DMS53 (cell line): ENCODE measurements around the gene CTDSPL.
A peak's percentile ranks its signal among the peaks of the same experiment; 100 is the strongest.

Source experiments
- DNase-seq: peaks from one replicate; lab custom pipeline; 2025; lab: John Stamatoyannopoulos, UW

Gene CTDSPL

DNA sequence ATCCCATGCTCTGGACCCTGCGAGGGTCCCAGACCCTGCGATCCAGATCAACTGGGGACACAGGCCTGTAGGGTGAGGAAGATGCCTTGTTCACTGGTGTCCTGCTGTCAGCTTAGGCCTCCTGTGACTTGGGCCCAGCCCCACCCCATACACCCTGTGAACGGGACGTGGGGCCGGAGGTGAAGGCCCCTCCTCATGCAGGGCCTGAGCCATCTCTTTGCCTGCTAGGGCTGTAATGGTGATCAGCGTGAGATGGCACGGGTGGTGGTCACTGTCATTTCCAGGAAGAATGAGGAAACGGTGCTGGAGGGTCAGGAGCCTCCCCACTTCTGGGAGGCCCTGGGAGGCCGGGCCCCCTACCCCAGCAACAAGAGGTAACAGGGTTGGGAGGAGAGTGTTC is 141.3 kb downstream of the CTDSPL start:
- no peak for DNase-seq

DNA sequence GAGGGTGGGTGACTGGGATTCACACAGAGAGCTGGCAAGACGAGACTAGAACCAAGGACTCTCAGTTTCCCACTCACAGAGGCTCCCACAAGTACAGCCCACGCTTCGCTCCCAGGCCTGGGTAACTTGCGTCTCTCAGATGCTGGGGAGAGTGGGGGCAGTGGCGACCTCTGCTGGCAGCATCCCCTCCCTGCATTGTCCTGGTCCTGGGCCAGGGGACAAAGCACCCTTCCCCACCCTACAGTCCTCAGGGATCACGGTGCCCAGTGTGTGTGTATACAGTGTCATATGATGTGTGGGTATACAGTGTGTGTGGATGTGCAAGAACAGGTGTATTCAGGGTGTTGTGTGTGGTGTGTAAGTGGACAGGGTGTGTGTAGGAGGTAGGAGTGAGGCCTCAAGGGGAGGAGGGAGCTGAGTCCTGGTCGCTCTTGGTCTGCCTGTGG is 141.7 kb downstream of the CTDSPL start:
- peak; percentile 41 for DNase-seq

DNA sequence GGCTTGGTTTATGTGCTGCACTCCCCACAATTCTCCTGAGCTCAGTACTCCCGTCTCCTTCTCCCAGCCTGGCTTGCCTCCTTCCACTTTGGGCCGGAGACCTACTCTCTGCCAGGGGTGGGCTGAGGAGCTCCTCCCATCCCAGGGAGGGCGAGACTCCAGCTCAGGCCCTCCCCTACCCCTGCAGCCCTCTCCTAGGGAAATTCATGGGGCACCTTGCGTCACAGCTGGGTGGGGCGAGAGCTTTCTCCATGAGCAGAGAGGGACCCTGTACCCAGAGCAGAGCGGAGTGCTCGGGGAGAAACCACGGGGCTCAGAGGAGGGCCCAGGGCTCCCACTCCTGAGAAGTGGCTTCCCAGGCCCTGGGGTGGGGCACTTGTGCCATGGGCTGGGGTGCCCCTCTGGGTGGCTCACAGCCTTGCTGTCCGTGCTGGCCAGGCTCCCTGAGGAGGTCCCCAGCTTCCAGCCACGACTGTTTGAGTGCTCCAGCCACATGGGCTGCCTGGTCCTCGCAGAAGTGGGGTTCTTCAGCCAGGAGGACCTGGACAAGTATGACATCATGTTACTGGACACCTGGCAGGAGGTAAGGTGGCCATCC is 142.2 kb downstream of the CTDSPL start:
- DNase-seq: no peak

DNA sequence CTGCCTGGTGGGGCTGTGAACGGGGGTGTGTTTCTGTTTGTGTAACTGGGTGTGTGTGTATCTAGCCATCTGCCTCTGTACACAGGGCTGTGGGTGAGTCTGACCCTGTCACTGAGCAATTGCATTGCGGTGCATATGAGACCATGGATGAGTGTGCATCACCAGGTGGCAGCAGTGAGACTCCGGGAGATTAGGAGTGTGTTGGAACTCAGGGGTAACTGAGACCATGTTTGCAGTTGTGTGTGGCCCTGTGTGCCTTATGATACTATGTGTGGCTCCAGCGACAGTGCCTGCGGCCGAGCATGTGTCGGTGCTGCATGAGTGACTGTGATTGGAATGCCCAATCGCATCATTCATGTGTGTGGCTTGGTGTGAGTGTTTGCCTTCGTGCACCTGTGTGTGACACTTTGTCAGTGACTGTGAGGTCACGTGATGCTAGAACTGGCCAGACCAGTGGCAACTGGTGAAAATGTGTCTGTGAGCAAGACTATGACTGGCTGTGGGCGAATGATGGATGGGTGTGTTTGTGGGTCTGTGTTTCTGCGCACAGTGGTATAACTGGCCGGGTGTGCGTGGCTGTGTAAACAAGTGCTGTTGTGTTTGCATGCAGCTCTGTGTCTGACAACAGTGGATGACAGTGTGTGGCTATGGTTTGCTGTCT is 142.9 kb downstream of the CTDSPL start:
- DNase-seq: peak; percentile 83

DNA sequence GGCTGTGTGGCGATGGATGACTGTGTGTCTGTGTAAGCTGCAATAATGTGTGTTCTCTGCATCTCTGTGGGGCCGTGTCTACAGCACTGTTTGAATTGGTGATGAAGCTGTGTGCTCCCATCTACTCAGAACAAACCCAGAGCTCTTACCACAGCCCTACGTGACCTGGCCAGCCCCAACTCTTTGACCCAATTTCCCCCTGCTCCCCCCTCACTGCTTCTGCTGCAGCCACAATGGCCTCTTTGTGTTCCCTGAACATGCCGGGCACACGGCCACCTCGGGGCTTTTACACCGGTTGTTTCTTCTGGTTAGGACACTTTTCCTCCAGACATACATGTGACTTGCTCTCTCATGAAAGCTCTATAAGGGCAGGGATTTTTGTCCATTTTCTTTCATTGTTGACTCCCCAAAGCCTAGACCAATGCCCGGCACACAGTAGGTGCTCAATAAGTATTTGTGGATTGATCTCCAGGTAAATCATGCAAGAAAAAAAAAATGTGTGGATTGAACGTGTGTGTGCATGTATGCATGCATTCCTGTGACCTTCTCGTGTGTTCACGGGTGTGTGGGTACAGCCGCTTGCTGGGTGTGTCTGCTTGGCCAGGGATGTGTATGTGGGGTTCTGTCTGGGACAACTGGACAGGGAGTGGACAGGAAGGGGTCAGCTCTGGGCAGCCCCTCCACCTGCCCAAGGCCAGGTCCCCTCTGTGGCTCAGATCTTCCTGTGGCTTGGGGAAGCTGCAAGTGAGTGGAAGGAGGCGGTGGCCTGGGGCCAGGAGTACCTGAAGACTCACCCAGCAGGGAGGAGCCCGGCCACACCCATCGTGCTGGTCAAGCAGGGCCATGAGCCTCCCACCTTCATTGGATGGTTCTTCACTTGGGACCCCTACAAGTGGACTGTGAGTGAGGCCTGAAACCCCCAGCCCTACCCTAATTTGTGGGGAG is 143.7 kb downstream of the CTDSPL start:
- no peak for DNase-seq

DNA sequence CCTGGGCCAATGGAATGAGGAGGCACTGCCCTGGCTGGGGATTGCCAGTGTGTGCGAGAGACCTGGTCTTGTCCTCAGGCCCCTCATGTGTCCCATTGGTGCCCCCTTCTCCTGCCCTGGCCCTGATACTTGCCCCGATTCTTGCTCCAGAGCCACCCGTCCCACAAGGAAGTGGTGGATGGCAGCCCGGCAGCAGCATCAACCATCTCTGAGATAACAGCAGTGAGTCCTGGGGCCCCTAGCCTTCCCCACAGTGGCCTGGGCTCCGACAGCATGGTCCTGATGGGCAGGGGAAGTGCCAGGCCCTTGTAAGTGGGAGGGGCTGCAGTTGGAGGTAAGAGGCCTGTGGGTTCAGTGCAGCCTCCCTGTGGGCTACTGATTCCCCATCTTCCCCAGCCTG is 144.4 kb downstream of the CTDSPL start:
- DNase-seq: no peak

DNA sequence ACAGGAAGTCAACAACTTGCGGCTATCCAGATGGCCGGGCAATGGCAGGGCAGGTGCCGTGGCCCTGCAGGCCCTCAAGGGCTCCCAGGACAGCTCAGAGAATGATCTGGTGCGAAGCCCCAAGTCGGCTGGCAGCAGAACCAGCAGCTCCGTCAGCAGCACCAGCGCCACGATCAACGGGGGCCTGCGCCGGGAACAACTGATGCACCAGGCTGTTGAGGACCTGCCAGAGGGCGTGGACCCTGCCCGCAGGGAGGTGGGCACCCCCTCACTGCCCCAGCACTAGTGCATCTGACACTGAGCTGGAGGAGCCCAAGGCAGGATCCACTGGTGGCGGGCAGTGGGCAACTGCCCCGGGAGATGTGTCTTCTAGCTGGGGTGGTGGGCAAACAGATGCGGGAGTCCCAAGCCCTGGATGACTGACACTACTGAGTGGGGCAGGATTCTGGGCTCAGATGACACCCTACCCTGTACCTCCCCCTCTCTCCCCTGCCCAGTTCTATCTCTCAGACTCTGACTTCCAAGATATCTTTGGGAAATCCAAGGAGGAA is 144.8 kb downstream of the CTDSPL start:
- DNase-seq: no peak

DNA sequence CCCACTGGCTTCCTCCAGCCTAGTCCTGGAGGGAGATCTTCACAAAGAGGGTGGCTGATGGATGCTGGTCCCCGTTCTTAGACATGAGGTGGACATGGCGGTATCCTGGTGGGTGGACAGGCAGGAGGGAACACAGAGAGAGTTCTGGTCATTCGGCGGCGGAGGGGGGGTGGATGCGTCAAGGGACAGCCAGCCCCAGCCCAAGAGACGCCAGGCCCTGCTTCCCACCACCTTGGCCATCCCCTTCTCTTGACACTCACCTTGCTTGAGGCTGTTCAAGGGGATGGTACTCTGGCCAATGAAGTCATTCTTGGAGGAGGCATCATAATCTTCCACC is 146.0 kb downstream of the CTDSPL start:
- DNase-seq: no peak

DNA sequence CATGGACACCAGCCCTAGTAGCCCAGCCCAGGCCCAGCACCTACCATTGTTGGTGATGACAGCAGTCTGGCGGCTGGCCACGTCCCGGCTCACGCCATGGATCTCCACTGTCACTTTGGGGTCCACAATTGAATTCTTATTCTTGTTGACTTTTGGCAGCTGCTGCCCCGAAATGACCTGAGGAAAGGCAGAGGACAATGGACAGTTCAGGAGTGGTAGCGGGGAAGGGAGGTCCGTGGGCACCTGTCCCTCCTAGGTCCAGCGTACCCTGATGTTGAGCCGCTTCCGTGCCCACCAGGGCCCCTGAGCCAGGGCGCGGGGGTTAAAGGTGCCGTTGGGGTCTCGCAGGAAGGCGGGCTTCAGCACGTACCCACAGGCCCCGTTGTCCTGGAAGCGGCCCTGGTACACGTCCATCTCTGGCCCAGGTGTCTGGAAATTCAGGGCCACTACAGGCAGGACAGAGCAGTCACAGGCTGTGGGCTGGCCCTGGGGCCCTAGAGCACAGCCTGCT is 146.6 kb downstream of the CTDSPL start:
- no peak for DNase-seq

DNA sequence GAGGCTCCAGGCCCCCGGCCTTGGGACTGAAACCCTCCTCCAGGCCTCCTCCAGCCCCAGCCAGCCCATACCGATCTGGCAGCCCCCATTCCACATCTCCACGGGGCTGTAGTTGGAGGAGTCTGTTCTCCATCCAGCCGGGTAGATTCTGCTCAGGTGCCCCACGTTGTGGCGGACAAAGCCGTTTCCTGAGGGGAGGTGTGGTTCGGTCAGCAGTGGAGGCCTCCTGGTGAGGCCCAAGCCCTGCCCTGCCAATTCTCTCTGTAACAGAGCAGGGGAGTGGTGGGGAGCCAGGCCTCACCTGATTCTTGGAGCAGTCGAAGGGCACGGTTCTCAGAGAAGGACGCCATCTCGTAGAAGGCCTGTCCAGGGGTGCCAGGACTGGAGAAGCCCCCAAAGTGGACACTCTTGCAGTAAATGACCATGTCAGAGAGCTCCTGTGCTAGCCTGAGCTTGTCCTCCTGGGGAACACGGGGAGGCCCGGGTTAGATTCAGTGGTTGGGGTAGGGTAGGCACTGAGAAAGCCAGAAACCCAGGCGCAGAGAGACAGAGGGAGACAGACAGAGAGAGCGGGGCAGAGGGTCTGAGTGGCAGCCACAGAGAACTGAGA is 147.4 kb downstream of the CTDSPL start:
- DNase-seq: no peak

DNA sequence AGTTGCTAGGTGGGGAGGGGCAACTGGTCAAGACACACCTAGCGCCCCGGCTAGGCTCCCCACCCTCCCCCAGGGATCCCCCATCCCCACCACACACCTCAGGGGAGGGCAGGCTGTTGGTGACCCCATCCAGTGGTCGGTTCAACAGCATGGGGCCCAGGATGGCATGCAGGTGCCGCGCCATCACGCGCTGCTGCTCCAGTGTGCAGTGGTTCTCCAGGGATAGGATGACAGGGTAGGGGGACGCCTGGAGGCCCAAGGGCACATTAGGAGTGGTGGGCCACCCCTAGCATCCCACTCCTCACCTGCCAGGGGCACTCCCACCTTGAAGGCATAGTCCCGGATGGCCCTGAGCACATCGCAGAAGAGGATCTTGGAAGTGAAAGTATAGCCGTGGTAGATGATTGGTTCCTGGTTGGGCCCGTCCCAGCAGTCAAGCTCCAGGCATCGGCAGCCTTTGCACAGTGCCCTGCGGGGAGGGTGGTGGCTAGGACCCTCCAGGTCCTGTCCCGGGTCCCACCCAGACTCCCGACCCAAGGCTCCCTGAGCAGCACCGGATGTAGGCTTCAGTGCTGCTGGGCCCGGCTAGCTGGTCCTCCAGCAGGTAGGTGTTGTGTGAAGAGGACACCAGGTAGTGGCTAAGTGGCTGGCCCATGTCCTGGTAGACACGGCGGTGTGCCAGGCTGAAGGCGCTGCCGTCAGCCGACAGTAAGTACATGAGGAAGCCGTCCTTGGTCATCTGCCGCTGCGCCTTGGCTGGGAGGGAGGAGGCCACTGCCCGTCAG is 148.3 kb downstream of the CTDSPL start:
- no peak for DNase-seq

DNA sequence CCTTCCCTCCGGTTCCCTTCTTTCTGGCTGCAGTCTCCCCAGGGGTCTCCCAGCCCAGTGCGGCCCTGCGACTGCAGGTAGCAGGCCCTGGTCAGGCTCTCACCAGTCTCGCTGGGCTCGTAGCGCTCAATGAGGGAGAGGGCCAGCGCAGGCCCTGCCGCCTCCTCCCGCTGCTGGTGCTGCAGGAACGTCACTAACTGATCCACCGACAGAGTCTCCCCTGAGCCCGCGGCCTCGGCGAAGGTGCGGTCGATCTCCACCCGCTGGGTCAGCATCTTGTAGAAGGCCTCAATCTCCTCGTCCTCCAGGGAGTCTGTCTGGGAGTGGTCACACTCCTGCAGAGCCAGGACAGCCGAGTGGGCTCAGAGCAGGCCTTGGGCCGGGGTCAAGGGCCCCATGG is 149.4 kb downstream of the CTDSPL start:
- no peak for DNase-seq

DNA sequence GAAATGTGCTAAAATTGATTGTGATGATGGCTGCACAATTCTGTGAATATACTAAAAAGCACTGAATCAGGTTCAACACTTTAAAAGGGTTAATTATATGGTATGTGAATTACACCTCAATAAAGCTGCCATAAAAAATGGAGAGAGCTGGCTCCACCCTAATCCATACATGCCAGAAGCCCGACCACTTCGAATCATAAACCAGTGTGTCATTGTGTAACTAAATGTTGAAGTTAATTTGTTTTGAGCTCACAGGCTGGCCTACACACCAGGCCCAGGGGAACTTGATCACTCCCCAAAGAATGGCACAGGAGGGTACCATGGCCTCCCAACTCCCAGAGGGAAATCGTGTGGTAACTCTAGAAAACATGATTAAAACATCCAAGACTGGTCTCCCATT is 153.8 kb downstream of the CTDSPL start:
- no peak for DNase-seq

DNA sequence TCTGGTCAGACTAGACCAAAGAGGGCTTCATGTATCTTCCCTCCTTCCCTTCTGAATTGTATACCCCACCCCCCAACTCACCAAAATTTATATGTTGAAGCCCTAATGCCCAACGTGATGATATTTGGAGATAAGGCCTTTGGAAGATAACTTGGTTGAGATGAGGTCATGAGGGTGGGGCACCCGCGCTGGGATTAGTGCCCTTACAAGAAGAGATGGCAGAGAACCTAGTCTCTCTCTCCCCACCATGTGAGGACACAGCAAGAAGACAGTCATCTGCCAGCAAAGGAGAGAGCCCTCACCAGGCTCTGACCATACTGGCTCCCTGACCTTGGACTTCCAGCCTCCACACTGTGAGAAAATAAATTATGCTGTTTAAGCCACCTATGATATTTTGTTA is 154.3 kb downstream of the CTDSPL start:
- no peak for DNase-seq

DNA sequence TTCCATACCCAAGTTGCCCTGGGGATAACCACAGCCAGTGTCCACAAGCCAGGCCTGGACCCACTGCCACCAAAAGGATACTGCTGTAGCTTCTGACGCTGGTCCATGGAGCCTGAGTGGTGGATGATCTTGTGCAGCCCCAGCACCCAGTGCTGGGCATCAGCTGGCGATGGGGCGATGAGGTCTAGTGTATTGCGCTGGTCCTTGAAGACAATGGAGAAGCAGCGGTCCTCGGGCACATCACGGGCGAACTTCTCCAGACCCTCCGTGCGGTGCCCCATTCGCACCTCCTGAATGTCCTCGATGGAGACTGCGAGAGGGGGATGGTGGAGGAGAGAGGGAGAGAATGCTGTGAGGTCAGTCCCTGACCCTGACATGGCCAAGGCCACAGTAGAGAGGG is 154.7 kb downstream of the CTDSPL start:
- DNase-seq: no peak

DNA sequence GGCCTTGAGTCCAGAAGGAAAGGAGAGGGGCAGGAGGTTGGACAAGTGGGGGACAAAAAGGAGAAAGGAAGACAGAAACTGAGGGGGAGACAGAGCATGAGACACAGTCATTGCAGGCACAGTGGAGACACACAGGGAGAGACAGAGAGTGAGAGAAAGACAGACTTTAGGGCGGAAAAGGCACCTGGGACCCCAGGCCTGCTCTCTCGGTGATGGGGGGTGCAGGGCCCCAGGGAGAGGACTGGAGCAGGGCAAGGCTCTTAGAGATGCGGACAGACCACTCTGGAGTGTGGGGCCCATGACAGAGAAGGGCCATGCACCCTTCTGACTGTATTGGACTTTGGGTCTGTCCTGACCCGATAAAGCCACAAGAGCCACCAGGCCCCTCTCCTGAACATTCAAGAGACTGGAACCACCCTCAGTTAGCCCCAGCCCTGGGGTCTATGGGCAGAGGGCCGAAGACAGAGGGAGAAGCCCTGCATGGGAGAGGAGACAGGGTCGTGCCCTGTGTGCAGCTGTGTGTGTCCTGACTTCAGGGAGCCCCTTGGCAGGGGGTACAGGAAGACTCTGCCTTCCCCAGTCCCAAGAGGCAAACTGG is 155.3 kb downstream of the CTDSPL start:
- DNase-seq: no peak

DNA sequence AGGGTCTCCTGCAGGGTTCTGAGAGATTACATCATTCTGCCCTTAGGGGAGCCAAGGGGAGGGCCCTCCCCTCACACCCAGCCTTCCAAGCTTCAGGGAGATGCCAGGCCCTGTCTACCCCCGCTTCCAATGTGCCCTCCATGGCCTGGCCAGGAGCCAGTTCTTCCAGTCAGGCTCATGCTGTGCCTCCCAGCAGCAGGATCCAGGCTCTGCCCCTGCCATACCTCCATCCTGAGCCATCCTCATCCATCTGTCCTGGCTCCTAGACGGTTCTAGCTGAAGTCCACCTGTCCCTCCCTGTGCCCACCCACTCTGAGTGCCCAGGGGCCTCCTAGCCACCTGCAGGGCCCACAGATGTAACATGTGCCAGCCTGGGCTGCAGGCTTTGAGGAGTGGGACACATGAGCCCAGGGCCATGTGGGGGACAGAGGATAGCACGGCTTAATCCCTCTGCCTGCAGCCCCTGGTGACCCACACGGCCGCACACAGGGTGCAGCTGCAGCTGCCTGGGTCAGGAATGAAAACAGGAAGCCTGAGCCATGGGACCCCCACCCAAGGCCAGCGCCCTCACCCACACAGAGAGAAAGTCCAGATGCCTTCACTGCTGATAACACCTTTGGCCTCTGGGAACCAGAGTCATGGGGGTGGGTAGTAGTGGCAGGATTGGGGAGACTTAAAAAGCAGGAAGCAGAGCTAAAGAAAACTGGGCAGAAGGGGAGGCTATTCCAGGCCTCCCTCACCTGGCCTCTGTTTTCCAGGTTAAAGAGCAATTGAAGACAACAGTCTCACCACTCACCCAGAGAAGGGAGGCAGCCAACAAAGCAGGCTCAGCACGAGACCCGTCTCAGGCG is 156.0 kb downstream of the CTDSPL start:
- no peak for DNase-seq

DNA sequence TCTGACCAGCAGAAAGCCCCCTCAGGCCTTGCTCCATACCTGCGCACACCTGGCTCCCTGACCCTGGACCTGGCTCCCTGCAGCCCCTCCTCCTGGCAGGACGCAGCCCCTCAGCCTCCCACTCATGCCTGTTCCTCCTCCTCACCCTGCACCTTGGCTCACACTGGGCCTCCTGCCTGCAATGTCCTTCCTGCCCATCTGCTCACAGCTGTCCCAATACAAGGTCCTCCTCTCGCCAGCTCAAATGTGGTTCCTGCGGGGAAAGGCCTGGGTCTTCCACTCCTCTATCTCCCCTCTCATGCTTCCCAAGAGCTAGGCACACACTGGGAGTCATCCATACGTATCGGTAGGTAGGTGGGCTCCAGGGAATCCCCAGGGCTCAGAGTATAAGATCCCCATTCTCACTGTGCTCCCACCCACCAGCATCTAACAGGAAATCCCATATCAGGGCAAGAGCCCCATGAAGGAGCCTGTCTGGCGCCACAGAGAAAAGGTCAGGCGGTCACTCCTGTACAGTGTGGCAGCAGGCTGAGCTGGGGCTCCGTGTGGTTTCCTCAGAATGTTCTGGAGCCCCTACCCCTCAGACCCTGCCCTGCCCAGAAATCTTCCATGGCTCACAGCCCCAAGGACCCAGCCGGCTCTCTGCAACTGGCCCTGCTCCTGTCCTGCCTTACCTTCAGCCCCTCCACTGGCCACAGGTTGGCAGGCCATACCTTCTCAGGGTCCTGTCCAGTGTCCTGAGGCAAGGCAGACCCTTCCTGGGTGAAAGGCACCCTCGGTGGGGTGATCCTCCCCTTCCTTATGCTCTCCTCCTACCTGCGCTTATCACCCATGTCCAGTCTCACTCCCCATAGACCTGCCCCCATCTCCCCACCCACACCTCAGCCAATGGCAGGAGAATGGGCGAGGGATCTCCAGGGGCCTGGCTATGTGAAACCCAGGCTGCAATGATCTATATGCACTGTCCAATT is 156.9 kb downstream of the CTDSPL start:
- DNase-seq: no peak
